HepG2 (cell line): ENCODE measurements around the gene CHL1. TPM values are rescaled to one million over a fixed set of nuclear protein-coding genes. Genes with fewer than 3 reads are reported as not detected.

Experiments used
- ATAC-seq: fragments of 200-7000 bp; cut with Tn5 transposase; 3 replicates; pipeline ENCODE4 v1.9.1; 2020; ENCODE audit warnings: mild to moderate bottlenecking, moderate library complexity
- BruUV-seq: library from RNA; stranded (reverse); fragments of 400-500 nt; replicated peaks from 2 replicates; lab custom pipeline; 2021; lab: Mats Ljungman, UMichigan
- CTCF ChIA-PET: fragments of 300-600 bp; formaldehyde crosslinking; extraction: SDS; loops from one replicate; lab custom pipeline; 2021; ENCODE audit warnings: low total read pairs, inconsistent platforms, low intra/inter-chr PET ratio; lab: Yijun Ruan, JAX
- POLR2A ChIA-PET: fragments of 350-600 bp; sonication (Branson Sonifier 250); formaldehyde crosslinking; loops from one replicate; lab custom pipeline; 2020; ENCODE audit warnings: antibody characterized with exemption, inconsistent platforms; lab: Yijun Ruan, JAX
- DNase-seq: peaks from one replicate; pipeline ENCODE4 v3.0.0-alpha.2; 2015; ENCODE audit warnings: low spot score
- FAIRE-seq: peaks from 3 replicates; lab custom pipeline; 2011; peaks lifted over from hg19 to GRCh38; lab: Jason Lieb, UNC
- H2AFZ ChIP-seq: one replicate; pipeline ENCODE4 v1.6.1; 2011; ENCODE audit warnings: low read length, inconsistent platforms
- H3K27ac ChIP-seq: fragments of 300-600 bp; 3 replicates; pipeline ENCODE4 v1.8.0; 2011; ENCODE audit warnings: mixed run types, mild to moderate bottlenecking, mixed read lengths, low read length, inconsistent platforms; ENCODE audit not compliant: insufficient read depth; ENCODE audit errors: extremely low read length
- H3K27me3 ChIP-seq, 2 experiments: fragments of 200-600 bp in 1 of 2; 2 replicates in 1 of 2; 3 replicates in 1 of 2; pipeline versions ENCODE4 v1.6.0 to v1.8.0; 2011; ENCODE audit warnings: low read length in 2 of 2, mild to moderate bottlenecking in 2 of 2, moderate library complexity in 2 of 2, inconsistent platforms in 1 of 2; ENCODE audit not compliant: insufficient read depth in 2 of 2, control insufficient read depth in 1 of 2
- H3K36me3 ChIP-seq, 2 experiments: fragments of 200-600 bp in 1 of 2; replicated peaks in 1 of 2; 2 replicates in 1 of 2; 3 replicates in 1 of 2; pipeline versions ENCODE4 v1.5.1 to v1.8.0; 2011; ENCODE audit warnings: low read length in 2 of 2, inconsistent platforms in 1 of 2; ENCODE audit not compliant: insufficient read depth in 2 of 2, control insufficient read depth in 1 of 2
- H3K4me1 ChIP-seq: 2 replicates; pipeline ENCODE4 v1.5.1; 2012; ENCODE audit warnings: low read length, inconsistent platforms; ENCODE audit not compliant: insufficient read depth
- H3K4me2 ChIP-seq: 2 replicates; pipeline ENCODE4 v1.6.0; 2011; ENCODE audit warnings: low read depth, low read length, inconsistent platforms
- H3K4me3 ChIP-seq, 3 experiments: fragments of 200-600 bp in 1 of 3; sonication (generic), shearing (Covaris generic) in 1 of 3; replicated peaks in 1 of 3; 2 replicates each; pipeline ENCODE4 v1.5.1; 2011 to 2016; ENCODE audit warnings: low read length in 3 of 3, inconsistent platforms in 2 of 3, low read depth in 2 of 3, mild to moderate bottlenecking in 2 of 3, control low read depth in 1 of 3, mixed read lengths in 1 of 3; ENCODE audit not compliant: insufficient read depth in 1 of 3
- H3K79me2 ChIP-seq: one replicate; pipeline ENCODE4 v1.6.1; 2011; ENCODE audit warnings: low read length, inconsistent platforms; ENCODE audit not compliant: insufficient read depth
- H3K9ac ChIP-seq: 2 replicates; pipeline ENCODE4 v1.6.0; 2011; ENCODE audit warnings: mild to moderate bottlenecking, low read depth, low read length, inconsistent platforms; ENCODE audit not compliant: insufficient read depth
- H3K9me3 ChIP-seq: 2 replicates; pipeline ENCODE4 v1.5.1; 2012; ENCODE audit warnings: mild to moderate bottlenecking, low read length
- H4K20me1 ChIP-seq: 2 replicates; pipeline ENCODE4 v1.6.0; 2011; ENCODE audit warnings: inconsistent platforms, mild to moderate bottlenecking, low read length, moderate library complexity; ENCODE audit not compliant: insufficient read depth
- ARNTL ChIP-seq: sonication (generic); formaldehyde crosslinking; IDR thresholded peaks from 2 replicates; pipeline ENCODE4 v1.4.0; 2020; ENCODE audit warnings: mild to moderate bottlenecking, missing genetic modification reagents
- CREB1 ChIP-seq, 2 experiments: fragments of 450-650 bp in 1 of 2; IDR thresholded peaks; 2 replicates each; pipeline ENCODE4 v1.6.1; 2016 to 2017; ENCODE audit warnings: control low read depth in 1 of 2, mild to moderate bottlenecking in 1 of 2, missing compliant biosample characterization in 1 of 2, missing genetic modification characterization in 1 of 2
- DRAP1 ChIP-seq: IDR thresholded peaks from 2 replicates; pipeline ENCODE4 v1.6.1; 2016; ENCODE audit warnings: missing genetic modification reagents, missing compliant biosample characterization
- E2F1 ChIP-seq: sonication (generic); formaldehyde crosslinking; IDR thresholded peaks from 2 replicates; pipeline ENCODE4 v1.5.0; 2020; ENCODE audit warnings: missing genetic modification reagents
- KAT2B ChIP-seq: fragments of 150-350 bp; IDR thresholded peaks from 2 replicates; pipeline ENCODE4 v1.6.1; 2014; ENCODE audit warnings: low read depth, low read length, borderline replicate concordance
- MAFK ChIP-seq, 2 experiments: IDR thresholded peaks in 1 of 2; conservative IDR thresholded peaks in 1 of 2; 2 replicates each; pipeline ENCODE4 v1.6.1; 2011; ENCODE audit warnings: improper control_type of control experiment in 2 of 2, low read length in 2 of 2
- SP4 ChIP-seq: sonication (generic); formaldehyde crosslinking; IDR thresholded peaks from 2 replicates; pipeline ENCODE4 v1.8.1; 2023; ENCODE audit warnings: mild to moderate bottlenecking, missing genetic modification reagents
- TFDP2 ChIP-seq: sonication (generic); formaldehyde crosslinking; IDR thresholded peaks from 2 replicates; pipeline ENCODE4 v1.4.0; 2020; ENCODE audit warnings: missing genetic modification reagents
- U2AF2 ChIP-seq: fragments of 200-400 bp; formaldehyde crosslinking; IDR thresholded peaks from 2 replicates; pipeline ENCODE4 v1.6.1; 2017; ENCODE audit warnings: low read depth, mild to moderate bottlenecking, low read length
- YEATS2 ChIP-seq: sonication (generic); formaldehyde crosslinking; IDR thresholded peaks from 2 replicates; pipeline ENCODE4 v1.4.0; 2020; ENCODE audit warnings: missing genetic modification reagents, borderline replicate concordance
- ZNF317 ChIP-seq: sonication (generic); formaldehyde crosslinking; IDR thresholded peaks from 2 replicates; pipeline ENCODE4 v1.5.0; 2020; ENCODE audit warnings: mild to moderate bottlenecking, missing genetic modification reagents
- ZNF83 ChIP-seq: sonication (generic); formaldehyde crosslinking; IDR thresholded peaks from 2 replicates; pipeline ENCODE4 v1.4.0; 2020; ENCODE audit warnings: missing genetic modification reagents, mild to moderate bottlenecking, borderline replicate concordance
- WGBS: methylation state at CpG from one replicate; pipeline ENCODE4 v1.1.6; 2017; ENCODE audit warnings: low lambda C conversion rate; 5-methylcytosine and 5-hydroxymethylcytosine counted together
- in situ Hi-C: cut with HindIII; loops from 2 replicates; pipeline ENCODE4 v1.10.0; 2017; ENCODE audit warnings: low pct_unique_long_range_greater_than_20kb; ENCODE audit not compliant: extremely low pct_ligation_motif_present
- intact Hi-C: fragments of 100-400 bp; cut with micrococcal nuclease; formaldehyde crosslinking; loops from one replicate; pipeline ENCODE4 v1.10.0; 2022; ENCODE audit not compliant: unreplicated experiment
- polyA plus RNA-seq, 8 experiments: library from polyadenylated mRNA; depleted of rRNA in 3 of 8; stranded (reverse) in 7 of 8; unstranded in 1 of 8; fragments of >200 nt; fragmentation: Illumina TruSeq in 4 of 8; extraction: Trizol in 4 of 8; gene quantifications; 2 replicates each; pipeline versions ENCODE4 v1.2.1 to v1.2.3, GENCODE V29; 2011 to 2016; ENCODE audit warnings: low read depth in 4 of 8, missing spikeins in 1 of 8, mixed read lengths in 1 of 8; ENCODE audit not compliant: insufficient read depth in 1 of 8
- total RNA-seq, 5 experiments: library from RNA; depleted of rRNA; stranded (reverse); fragments of >200 nt; fragmentation: Illumina TruSeq; extraction: Trizol; gene quantifications; 2 replicates each; pipeline ENCODE4 v1.2.3, GENCODE V29; 2016; ENCODE audit warnings: low read depth in 1 of 5
- TF ChIP-seq, protein P1 (sequence below): sonication (generic); formaldehyde crosslinking; IDR thresholded peaks from 2 replicates; pipeline ENCODE4 v1.8.1; 2023; ENCODE audit warnings: missing genetic modification reagents, mild to moderate bottlenecking, borderline replicate concordance

Gene CHL1
- total and polyA plus RNA-seq, 2 of the 13 experiments (the other 11 are each of a cell fraction or from before 2014, with no cell fraction given) = not detected

- WGBS = 1% methylated on average over 8 of the region's 8 CpGs
- Histone ChIP-seq H3K9ac (no peak overlapping the region), H3K4me1 (no peaks in the 10 kb centered on the region), H3K79me2 (no peaks in the 10 kb centered on the region), H3K9me3 (peaks cover 4% of the 10 kb centered on the region; the same call in 1 of the 2 replicates), H3K36me3 (no peaks in the 10 kb centered on the region), H2AFZ (no peak overlapping the region), H3K27ac (no peak overlapping the region), H3K4me2 (no peak overlapping the region), H3K27me3 (no peaks in the 10 kb centered on the region), H3K4me3 (no peak overlapping the region), H4K20me1 (no peaks in the 10 kb centered on the region)
- intact Hi-C loops = no loop called here
- ATAC-seq (no peak), DNase-seq (no peak), FAIRE-seq (no peak)
- TF ChIP-seq TFDP2 (CRISPR knock-in tag) (no peak), KAT2B (no peak), MAFK (conservative IDR thresholded peaks at IDR 0.05 in 1 of 2, IDR thresholded peaks at IDR 0.05 in 1 of 2; ENCODE audit: low read length in 2 of 2) (no peak), ARNTL (no peak), SP4 (CRISPR knock-in tag) (no peak), E2F1 (no peak), U2AF2 (no peak), DRAP1 (no peak), CREB1 (IDR thresholded peaks at IDR 0.05) (no peak), CREB1 (CRISPR knock-in tag; IDR thresholded peaks at IDR 0.05) (no peak), ZNF317 (no peak), ZNF83 (CRISPR knock-in tag) (no peak), YEATS2 (CRISPR knock-in tag) (no peak)
- TF ChIP-seq, protein P1, sequence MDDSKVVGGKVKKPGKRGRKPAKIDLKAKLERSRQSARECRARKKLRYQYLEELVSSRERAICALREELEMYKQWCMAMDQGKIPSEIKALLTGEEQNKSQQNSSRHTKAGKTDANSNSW (CRISPR knock-in tag) = no peak
- no TSS peak for BruUV-seq
- in situ Hi-C loops = no loop called here
- ChIA-PET POLR2A (no interaction called here), CTCF (interaction anchor here (2.6 kb wide), 1 partner anchor 312 kb away, joined by 33 read pairs; no protein-coding TSS in a partner anchor)
Observed at GRCh38 chr3:355622-356021, 159.1 kb downstream of the CHL1 start.
